GM12873 (cell line): ENCODE measurements around the gene SF3B1.

Experiments
- TF ChIP-seq, protein P1 (sequence below): IDR thresholded peaks from 2 replicates; pipeline ENCODE4 v1.5.1; 2012; ENCODE audit warnings: low read depth, mild to moderate bottlenecking, moderate library complexity, low read length, control low read depth; ENCODE audit not compliant: insufficient read depth; ENCODE audit errors: missing control alignments

Gene SF3B1

GRCh38 chr2:197446844-197447243 lies 12.0 kb upstream of the SF3B1 start:
- TF ChIP-seq, protein P1, sequence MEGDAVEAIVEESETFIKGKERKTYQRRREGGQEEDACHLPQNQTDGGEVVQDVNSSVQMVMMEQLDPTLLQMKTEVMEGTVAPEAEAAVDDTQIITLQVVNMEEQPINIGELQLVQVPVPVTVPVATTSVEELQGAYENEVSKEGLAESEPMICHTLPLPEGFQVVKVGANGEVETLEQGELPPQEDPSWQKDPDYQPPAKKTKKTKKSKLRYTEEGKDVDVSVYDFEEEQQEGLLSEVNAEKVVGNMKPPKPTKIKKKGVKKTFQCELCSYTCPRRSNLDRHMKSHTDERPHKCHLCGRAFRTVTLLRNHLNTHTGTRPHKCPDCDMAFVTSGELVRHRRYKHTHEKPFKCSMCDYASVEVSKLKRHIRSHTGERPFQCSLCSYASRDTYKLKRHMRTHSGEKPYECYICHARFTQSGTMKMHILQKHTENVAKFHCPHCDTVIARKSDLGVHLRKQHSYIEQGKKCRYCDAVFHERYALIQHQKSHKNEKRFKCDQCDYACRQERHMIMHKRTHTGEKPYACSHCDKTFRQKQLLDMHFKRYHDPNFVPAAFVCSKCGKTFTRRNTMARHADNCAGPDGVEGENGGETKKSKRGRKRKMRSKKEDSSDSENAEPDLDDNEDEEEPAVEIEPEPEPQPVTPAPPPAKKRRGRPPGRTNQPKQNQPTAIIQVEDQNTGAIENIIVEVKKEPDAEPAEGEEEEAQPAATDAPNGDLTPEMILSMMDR, result no peak

- TF ChIP-seq, protein P1, result no peak
Observed at GRCh38 chr2:197445746-197446145, 10.9 kb upstream of the SF3B1 start.

DNA sequence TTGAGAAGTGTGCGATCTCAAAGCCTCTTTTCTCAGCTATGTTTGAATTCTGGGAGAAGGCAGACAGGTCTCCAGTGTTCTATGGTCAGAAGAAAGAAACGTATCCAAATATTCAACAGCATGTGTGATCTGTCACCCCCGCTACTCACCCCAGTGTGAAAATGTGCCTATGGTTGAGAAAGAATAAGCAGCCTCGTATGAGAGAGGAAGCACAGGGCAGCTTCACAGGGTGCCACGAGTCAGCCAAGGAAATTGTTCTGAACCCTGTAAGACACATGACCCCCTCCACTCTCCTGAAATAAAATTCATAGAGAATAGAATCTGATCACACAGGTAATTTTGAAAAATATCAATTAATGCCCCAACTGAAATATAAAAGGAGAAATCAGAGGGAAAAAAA lies 8.0 kb upstream of the SF3B1 start:
- TF ChIP-seq, protein P1, result no peak

- TF ChIP-seq, protein P1, result no peak
Observed at GRCh38 chr2:197437380-197437779, 2.6 kb upstream of the SF3B1 start.

- TF ChIP-seq, protein P1, result no peak
Observed at GRCh38 chr2:197435598-197436420, 981 bp upstream of the SF3B1 start.

DNA sequence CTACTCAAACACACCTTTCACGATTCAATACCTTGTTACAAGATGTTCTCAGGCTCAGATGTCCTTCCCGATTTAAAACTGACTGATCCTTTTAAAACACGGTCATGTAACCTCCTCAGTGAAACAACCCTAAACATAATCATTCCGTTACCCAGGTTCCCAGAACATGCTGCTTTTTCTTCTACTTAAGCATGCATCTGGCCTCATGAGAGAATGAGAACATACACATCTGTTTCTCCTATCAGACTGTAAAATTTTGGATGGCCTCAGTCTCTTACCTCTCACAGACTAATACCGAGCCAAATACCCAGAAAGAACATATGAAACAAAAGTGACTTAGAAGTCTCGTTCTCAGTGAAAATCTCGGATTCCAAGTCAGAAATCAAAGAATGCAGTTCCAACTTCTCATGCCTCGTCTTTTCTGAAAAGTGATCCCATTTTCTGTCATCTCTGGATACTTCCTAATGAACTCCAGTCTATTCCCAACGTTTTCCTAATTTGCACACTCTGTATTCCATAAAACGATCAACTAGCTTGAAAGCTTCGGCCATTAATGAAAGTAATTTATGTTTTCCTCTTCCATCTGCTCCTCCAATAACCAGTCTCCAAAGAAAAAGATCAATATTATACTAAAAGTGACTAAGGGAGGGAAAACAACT lies 919 bp downstream of the SF3B1 start:
- TF ChIP-seq, protein P1, result no peak

- TF ChIP-seq, protein P1, result no peak
Observed at GRCh38 chr2:197431858-197432257, 3.0 kb downstream of the SF3B1 start.
